Subcutaneous adipose tissue (tissue), 4 donors: ENCODE measurements around the gene EXOC3L2. TPM values are rescaled to one million over a fixed set of nuclear protein-coding genes. Genes with fewer than 3 reads are reported as not detected.

Experiments
- CTCF ChIP-seq: fragments of 450-650 bp; IDR thresholded peaks from one replicate; pipeline ENCODE4 v1.5.1; 2016; ENCODE audit warnings: low read depth, mild to moderate bottlenecking, control low read depth, antibody characterized with exemption, moderate library complexity
- total RNA-seq, 4 donors: library from RNA; depleted of rRNA; stranded (reverse); fragments of >200 nt; gene quantifications; one replicate each; pipeline ENCODE4 v1.1.0, GENCODE V29; 2016

Gene EXOC3L2
- total RNA-seq, 4 donors from 2014 or later, result 0.44 to 2.6 (median 0.91) TPM

- TF ChIP-seq CTCF, result no peak
Observed at GRCh38 chr19:45255611-45256157, 10.5 kb upstream of the EXOC3L2 start.

DNA sequence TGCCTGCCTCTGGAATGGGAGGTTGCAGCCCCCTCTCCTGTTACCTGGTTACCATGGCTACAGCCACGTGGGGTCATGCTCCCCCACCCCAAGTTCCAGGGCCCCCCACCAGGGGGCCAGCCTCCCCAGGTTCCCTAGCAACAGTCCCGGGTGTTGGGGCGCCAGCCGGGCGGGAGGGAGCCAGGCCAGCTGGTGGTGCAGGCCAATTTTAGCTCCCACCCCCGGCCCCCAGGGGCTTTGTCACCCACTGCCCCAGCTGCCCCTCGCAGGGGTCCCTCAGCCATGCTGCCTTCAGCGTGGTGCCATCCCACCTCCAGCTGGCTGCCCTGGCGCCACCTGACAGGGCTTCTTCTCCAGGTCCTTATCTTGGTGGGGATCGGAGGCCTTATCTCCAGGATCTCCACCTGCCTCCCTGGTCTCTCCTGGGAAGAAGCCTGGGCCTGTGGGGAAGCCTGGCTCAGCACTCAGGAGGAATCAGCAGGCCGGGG is 8.9 kb upstream of the EXOC3L2 start:
- TF ChIP-seq CTCF, result no peak

DNA sequence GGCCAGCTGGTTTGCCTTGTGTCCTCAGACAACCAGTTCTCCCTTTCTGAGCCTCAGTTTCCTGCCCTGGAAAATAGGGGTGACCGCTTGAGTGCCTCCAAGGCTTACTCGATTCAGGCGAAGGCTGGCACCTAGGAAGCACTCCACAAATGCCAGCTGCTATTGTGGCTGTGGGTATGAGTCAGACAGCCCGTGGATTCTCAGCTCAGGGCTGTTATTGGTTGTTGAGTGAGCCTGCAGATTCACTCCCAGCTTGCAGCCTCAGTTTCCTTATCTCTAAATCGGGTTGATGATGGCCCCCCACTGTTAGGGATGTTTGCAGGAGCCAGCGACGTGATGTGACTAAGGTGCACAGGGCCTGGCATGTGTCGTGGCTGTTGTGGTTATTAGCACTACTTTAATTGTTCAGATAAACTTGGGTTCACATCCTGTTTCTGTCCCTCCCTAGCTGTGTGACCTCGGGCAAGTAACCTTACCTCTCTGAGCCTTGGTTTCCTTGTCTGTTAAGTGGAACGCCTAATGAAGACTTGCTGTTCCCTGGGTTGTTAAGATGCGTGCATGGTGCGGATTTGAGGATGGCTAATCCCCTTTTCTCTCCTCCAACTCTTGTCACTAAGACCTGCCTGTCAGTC is 8.3 kb upstream of the EXOC3L2 start:
- TF ChIP-seq CTCF, result no peak

DNA sequence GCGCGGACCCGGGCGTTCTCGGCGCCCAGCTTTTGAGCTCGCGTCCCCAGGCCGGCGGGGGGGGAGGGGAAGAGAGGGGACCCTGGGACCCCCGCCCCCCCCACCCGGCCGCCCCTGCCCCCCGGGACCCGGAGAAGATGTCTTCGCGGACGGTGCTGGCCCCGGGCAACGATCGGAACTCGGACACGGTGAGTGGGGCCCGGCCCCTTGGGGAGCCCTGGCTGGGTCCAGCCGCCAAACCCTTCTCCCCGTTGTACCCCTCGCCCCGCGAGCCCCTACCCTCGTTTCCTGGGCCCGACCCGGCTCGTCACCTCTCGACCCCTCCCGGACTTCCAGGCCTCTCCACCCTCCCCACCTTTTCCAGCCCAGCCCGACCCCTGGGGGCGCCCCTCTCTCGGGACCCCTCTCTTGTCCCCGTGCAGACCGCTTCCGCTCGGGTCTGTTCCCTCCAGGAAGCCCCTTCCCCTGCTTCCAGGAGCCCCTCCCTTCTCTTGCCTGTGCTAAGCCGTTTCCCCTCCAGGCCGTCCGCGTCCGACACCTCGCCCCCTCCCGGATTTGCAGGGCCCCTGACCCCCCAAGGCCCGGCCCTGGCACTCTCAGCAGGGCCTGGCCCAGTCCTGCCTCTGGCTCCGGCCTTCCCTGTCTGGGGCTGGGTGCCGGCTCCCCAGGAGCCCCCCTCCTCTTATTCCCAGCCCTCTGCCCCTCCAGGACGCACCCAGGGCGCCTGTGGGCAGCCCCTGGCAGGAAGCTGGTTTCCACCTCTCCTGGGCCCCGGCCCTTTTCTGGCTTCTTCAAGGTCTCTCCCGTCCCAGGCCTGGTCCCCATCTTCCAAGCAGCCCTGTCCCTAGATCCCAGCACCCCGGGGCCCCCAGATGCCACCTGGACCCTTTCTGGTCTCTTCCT is 6.5 kb upstream of the EXOC3L2 start:
- TF ChIP-seq CTCF, result no peak

GRCh38 chr19:45250832-45251451 is 5.7 kb upstream of the EXOC3L2 start, which contains the start of gene MARK4:
TSS of gene MARK4 (plus strand) at chr19:45251271. CDS start at chr19:45251589, 318 bp downstream.
- no peak for TF ChIP-seq CTCF

DNA sequence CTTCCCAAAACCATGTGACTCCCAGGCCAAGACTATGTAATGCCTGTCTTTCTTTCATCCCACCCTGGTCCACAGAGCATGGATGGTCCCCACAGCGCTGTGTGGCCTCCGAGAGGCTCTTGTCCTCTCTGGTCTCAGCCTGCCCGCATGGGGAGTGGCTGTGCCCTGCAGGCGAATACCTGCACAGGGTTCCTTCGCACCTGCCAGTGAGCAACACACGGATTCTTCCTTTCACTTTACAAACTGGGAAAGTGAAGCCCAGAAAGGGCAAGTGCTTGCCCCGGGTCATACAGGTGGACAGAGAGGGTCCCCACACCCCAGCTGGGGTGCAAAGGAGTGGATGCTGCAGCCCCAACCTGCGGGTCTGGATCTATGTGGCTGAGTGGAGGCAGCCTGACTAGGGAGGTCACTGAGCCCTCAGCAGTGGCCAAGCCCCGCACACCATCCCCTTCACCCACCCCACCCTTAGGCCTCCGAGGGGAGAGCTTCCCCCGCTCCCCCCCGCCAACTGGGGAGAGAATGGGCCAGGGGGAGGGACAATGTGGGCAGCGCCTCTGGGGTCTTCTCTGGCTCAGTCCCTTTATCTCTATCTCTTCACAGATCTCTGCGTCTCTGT is 5.1 kb upstream of the EXOC3L2 start:
- no peak for TF ChIP-seq CTCF
